ENCODE measurements around the gene OTUD1. TPM values are rescaled to one million over a fixed set of nuclear protein-coding genes. Genes with fewer than 3 reads are reported as not detected.

OTUD1 gene
- total and polyA plus RNA-seq, 2 donors (not counting 1 experiment from before 2014, with no cell fraction given) = 69.0 to 92.8 TPM

- peak; percentile 40 for DNase-seq
- Mint-ChIP-seq H3K4me1 (peaks cover 49% of the 10 kb centered on the region), H3K27me3 (no peaks in the 10 kb centered on the region), H3K4me3 (peak overlapping the region; percentile 50), H3K27ac (peak overlapping the region; percentile 69), H3K9me3 (ENCODE audit: insufficient read depth) (no peaks in the 10 kb centered on the region)
- Histone ChIP-seq H2AFZ (ENCODE audit: insufficient read depth, low read depth, low read length, poor library complexity, severe bottlenecking) (no peak overlapping the region), H3K36me3 (replicated peaks in 1 of 2; ENCODE audit: control extremely low read depth in 1 of 2, control insufficient read depth in 1 of 2, extremely low read depth in 1 of 2, insufficient read depth in 2 of 2, low read length in 1 of 2) (no peaks in the 10 kb centered on the region), H3K4me3 (ENCODE audit: control extremely low read depth in 1 of 5, extremely low read depth in 1 of 5, insufficient read depth in 1 of 5, low read depth in 2 of 5, low read length in 4 of 5) (peak overlapping the region in 1 of 5 experiments; percentile 1), H3K79me2 (ENCODE audit: control insufficient read depth, insufficient read depth, low read length) (no peaks in the 10 kb centered on the region), H3K9ac (ENCODE audit: low read length) (no peak overlapping the region), H3K4me2 (replicated peaks; ENCODE audit: low read depth, low read length, poor library complexity, severe bottlenecking) (peak overlapping the region; percentile 45), H3K27ac (ENCODE audit: low read length in 2 of 2) (peak overlapping the region; percentile 55 to 56), H3K9me3 (ENCODE audit: control extremely low read depth in 1 of 3, control insufficient read depth in 2 of 3, insufficient read depth in 1 of 3, low read length in 2 of 3) (no peaks in the 10 kb centered on the region), H3K4me1 (ENCODE audit: control insufficient read depth in 2 of 2, insufficient read depth in 2 of 2, low read length in 2 of 2) (peaks cover 33 to 38% of the 10 kb centered on the region in 2 donors), H3K27me3 (replicated peaks in 1 of 4; ENCODE audit: control extremely low read depth in 1 of 4, control insufficient read depth in 3 of 4, insufficient read depth in 4 of 4, low read length in 3 of 4) (no peaks in the 10 kb centered on the region), H4K20me1 (ENCODE audit: control insufficient read depth, insufficient read depth, low read length, poor library complexity, severe bottlenecking) (no peaks in the 10 kb centered on the region)
- POLR2A ChIA-PET = no interaction called here
- no CpG with 5 or more reads among the region's 6 CpGs for whole genome bisulfite sequencing (ENCODE audit: insufficient coverage)
- CTCF ChIA-PET = interaction anchor here (0.6 to 0.8 kb wide), 2 partner anchors 69 to 143 kb away, joined by 3 to 4 read pairs; no protein-coding TSS in a partner anchor
- peak; percentile 47 for ATAC-seq (ENCODE audit: low read depth)
- intact Hi-C loops (cut with micrococcal nuclease) = no loop called here
- TF ChIP-seq CTCF (IDR thresholded peaks at IDR 0.05) = no peak
- no peak for TF ChIP-seq EZH2 (IDR thresholded peaks at IDR 0.05; ENCODE audit: borderline replicate concordance, insufficient read depth, low read depth, low read length, poor library complexity, severe bottlenecking)
Observed at GRCh38 chr10:23457632-23458417, 18.9 kb downstream of the OTUD1 start.

GRCh38 chr10:23459308-23459939 lies 20.5 kb downstream of the OTUD1 start:
- no peak overlapping the region for H3K9ac ChIP-seq (ENCODE audit: low read length)
- no peaks in the 10 kb centered on the region for H3K36me3 ChIP-seq (replicated peaks in 1 of 2; ENCODE audit: control extremely low read depth in 1 of 2, control insufficient read depth in 1 of 2, extremely low read depth in 1 of 2, insufficient read depth in 2 of 2, low read length in 1 of 2)
- no peak overlapping the region for H3K4me2 ChIP-seq (replicated peaks; ENCODE audit: low read depth, low read length, poor library complexity, severe bottlenecking)
- POLR2A ChIA-PET = no interaction called here
- H3K27ac ChIP-seq (ENCODE audit: low read length in 2 of 2) = no peak overlapping the region
- ATAC-seq (ENCODE audit: low read depth) (no peak), DNase-seq (no peak)
- no peaks in the 10 kb centered on the region for H3K9me3 ChIP-seq (ENCODE audit: control extremely low read depth in 1 of 3, control insufficient read depth in 2 of 3, insufficient read depth in 1 of 3, low read length in 2 of 3)
- 95% methylated on average over 6 of the region's 6 CpGs for WGBS (ENCODE audit: insufficient coverage)
- no peaks in the 10 kb centered on the region for H3K79me2 ChIP-seq (ENCODE audit: control insufficient read depth, insufficient read depth, low read length)
- H3K9me3 Mint-ChIP-seq (ENCODE audit: insufficient read depth) = no peaks in the 10 kb centered on the region
- peaks cover 44% of the 10 kb centered on the region for H3K4me1 Mint-ChIP-seq
- peaks cover 28 to 30% of the 10 kb centered on the region in 2 donors for H3K4me1 ChIP-seq (ENCODE audit: control insufficient read depth in 2 of 2, insufficient read depth in 2 of 2, low read length in 2 of 2)
- no peak overlapping the region for H3K4me3 Mint-ChIP-seq
- H3K27me3 Mint-ChIP-seq = no peaks in the 10 kb centered on the region
- no peaks in the 10 kb centered on the region for H3K27me3 ChIP-seq (replicated peaks in 1 of 4; ENCODE audit: control extremely low read depth in 1 of 4, control insufficient read depth in 3 of 4, insufficient read depth in 4 of 4, low read length in 3 of 4)
- H2AFZ ChIP-seq (ENCODE audit: insufficient read depth, low read depth, low read length, poor library complexity, severe bottlenecking) = no peak overlapping the region
- intact Hi-C loops (cut with micrococcal nuclease) = no loop called here
- H4K20me1 ChIP-seq (ENCODE audit: control insufficient read depth, insufficient read depth, low read length, poor library complexity, severe bottlenecking) = no peaks in the 10 kb centered on the region
- no peak for TF ChIP-seq EZH2 (IDR thresholded peaks at IDR 0.05; ENCODE audit: borderline replicate concordance, insufficient read depth, low read depth, low read length, poor library complexity, severe bottlenecking)
- no peak for TF ChIP-seq CTCF (IDR thresholded peaks at IDR 0.05)
- CTCF ChIA-PET = no interaction called here
- no peak overlapping the region for H3K4me3 ChIP-seq (ENCODE audit: control extremely low read depth in 1 of 5, extremely low read depth in 1 of 5, insufficient read depth in 1 of 5, low read depth in 2 of 5, low read length in 4 of 5)
- no peak overlapping the region for H3K27ac Mint-ChIP-seq
